AG04449 (cell line): ENCODE data around the gene ZMYND15.

Source experiments
- CTCF ChIA-PET: fragments of 350-600 bp; formaldehyde crosslinking; extraction: SDS; loops from one replicate; lab custom pipeline; 2021; ENCODE audit warnings: antibody characterized with exemption; lab: Yijun Ruan, JAX
- POLR2A ChIA-PET: fragments of 400-600, 350-600 bp; formaldehyde crosslinking; extraction: SDS; loops from one replicate; lab custom pipeline; 2020; ENCODE audit warnings: antibody characterized with exemption, inconsistent platforms; lab: Yijun Ruan, JAX
- DNase-seq: peaks from one replicate; pipeline ENCODE4 v3.0.0-alpha.2; 2010; ENCODE audit warnings: low read depth, low spot score
- H3K4me3 ChIP-seq: 2 replicates; pipeline ENCODE4 v1.5.1; 2011; ENCODE audit warnings: low read depth, mild to moderate bottlenecking, control low read depth, low read length
- CTCF ChIP-seq: IDR thresholded peaks from one replicate; pipeline ENCODE4 v1.5.1; 2011; ENCODE audit warnings: mild to moderate bottlenecking, moderate library complexity, low read length, control low read depth, inconsistent platforms; ENCODE audit not compliant: insufficient read depth; ENCODE audit errors: missing control alignments

The ZMYND15 gene

GRCh38 chr17:4785311-4786105 lies 45.9 kb downstream of the ZMYND15 start:
- no peak for DNase-seq
- no peak for TF ChIP-seq CTCF
- H3K4me3 ChIP-seq, result peak overlapping the region; percentile 27
- ChIA-PET CTCF (interaction anchor here (1.1 to 8.9 kb wide), 4 partner anchors 9 to 103 kb away, joined by 4 to 154 read pairs (median 73); partner anchors contain the start of genes PSMB6 and TM4SF5), POLR2A (no interaction called here)

GRCh38 chr17:4786106-4786511 lies 46.5 kb downstream of the ZMYND15 start, which contains the start of gene VMO1:
Gene VMO1, minus strand, starts transcription at chr17:4786364. Its CDS starts 12 bp downstream, at chr17:4786352.
- POLR2A ChIA-PET, result no interaction called here
- TF ChIP-seq CTCF, result no peak
- CTCF ChIA-PET, result interaction anchor here (1.0 to 8.9 kb wide), 11 partner anchors 10 to 275 kb away, joined by 3 to 154 read pairs (median 6); partner anchors contain the start of genes C17orf107, CHRNE, PSMB6 and TM4SF5
- peak within 1 kb of the TSS; percentile 27 for H3K4me3 ChIP-seq
- no peak for DNase-seq

- H3K4me3 ChIP-seq, result no peak overlapping the region; the same call in 1 of the 2 replicates
- TF ChIP-seq CTCF, result no peak
- no peak for DNase-seq
- ChIA-PET POLR2A (no interaction called here), CTCF (interaction anchor here (0.8 to 8.9 kb wide), 12 partner anchors 10 to 275 kb away, joined by 3 to 154 read pairs (median 6); partner anchors contain the start of genes C17orf107, CHRNE, PSMB6 and TM4SF5)
These were observed 46.9 kb downstream of the ZMYND15 start for GRCh38 chr17:4786516-4786915.

GRCh38 chr17:4788159-4788806 lies 48.6 kb downstream of the ZMYND15 start:
- no peak for TF ChIP-seq CTCF
- ChIA-PET CTCF (interaction anchor here (0.6 to 8.9 kb wide), 17 partner anchors 9 to 273 kb away, joined by 3 to 154 read pairs (median 5); partner anchors contain the start of genes C17orf107, CHRNE, MED11 and PLD2), POLR2A (no interaction called here)
- peak overlapping the region; percentile 67; the same call in 1 of the 2 replicates for H3K4me3 ChIP-seq
- DNase-seq, result no peak

- ChIA-PET POLR2A (interaction anchor here (1.3 to 1.5 kb wide), 3 partner anchors 10 to 79 kb away, joined by 4 to 6 read pairs (median 5); partner anchors contain the start of genes ARRB2 and PLD2), CTCF (interaction anchor here (0.6 to 8.9 kb wide), 35 partner anchors 8 to 365 kb away, joined by 3 to 154 read pairs (median 5); partner anchors contain the start of genes C17orf107, CHRNE, MED11 and PELP1)
- peak within 1 kb of the TSS; percentile 67 for H3K4me3 ChIP-seq
- TF ChIP-seq CTCF, result no peak
- DNase-seq, result no peak
These were observed 49.4 kb downstream of the ZMYND15 start, which contains the start of gene GLTPD2 for GRCh38 chr17:4788807-4789700. Gene GLTPD2, plus strand, starts transcription at chr17:4788964. Its CDS starts 48 bp downstream, at chr17:4789012.
